22Rv1 (cell line): ENCODE results near the gene MEPE.
"Not testable (repeated sequence)": the region's sequence is repeated elsewhere in the genome, so short reads cannot be mapped to it uniquely, and the experiment has no call there.

ENCODE experiments used
- ZFX ChIP-seq: fragments of 450-650 bp; IDR thresholded peaks from 2 replicates; pipeline ENCODE4 v1.6.1; 2017; ENCODE audit warnings: antibody characterized with exemption, borderline replicate concordance
- TF ChIP-seq, protein P1 (sequence below): fragments of 450-650 bp; IDR thresholded peaks from 2 replicates; pipeline ENCODE4 v1.5.1; 2017; ENCODE audit warnings: mild to moderate bottlenecking

DNA sequence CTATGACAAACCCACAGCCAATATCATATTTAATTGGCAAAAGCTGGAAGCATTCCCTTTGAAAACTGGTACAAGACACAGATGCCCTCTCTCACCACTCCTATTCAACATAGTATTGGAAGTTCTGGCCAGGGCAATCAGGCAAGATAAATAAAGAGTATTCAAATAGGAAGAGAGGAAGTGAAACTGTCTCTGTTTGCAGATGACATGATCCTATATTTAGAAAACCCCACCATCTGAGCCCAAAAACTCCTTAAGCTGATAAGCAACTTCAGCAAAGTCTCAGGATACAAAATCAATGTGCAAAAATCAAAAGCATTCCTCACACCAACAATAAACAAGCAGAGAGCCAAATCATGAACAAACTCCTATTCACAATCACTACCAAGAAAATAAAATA lies 58.0 kb downstream of the MEPE start:
- TF ChIP-seq, protein P1, sequence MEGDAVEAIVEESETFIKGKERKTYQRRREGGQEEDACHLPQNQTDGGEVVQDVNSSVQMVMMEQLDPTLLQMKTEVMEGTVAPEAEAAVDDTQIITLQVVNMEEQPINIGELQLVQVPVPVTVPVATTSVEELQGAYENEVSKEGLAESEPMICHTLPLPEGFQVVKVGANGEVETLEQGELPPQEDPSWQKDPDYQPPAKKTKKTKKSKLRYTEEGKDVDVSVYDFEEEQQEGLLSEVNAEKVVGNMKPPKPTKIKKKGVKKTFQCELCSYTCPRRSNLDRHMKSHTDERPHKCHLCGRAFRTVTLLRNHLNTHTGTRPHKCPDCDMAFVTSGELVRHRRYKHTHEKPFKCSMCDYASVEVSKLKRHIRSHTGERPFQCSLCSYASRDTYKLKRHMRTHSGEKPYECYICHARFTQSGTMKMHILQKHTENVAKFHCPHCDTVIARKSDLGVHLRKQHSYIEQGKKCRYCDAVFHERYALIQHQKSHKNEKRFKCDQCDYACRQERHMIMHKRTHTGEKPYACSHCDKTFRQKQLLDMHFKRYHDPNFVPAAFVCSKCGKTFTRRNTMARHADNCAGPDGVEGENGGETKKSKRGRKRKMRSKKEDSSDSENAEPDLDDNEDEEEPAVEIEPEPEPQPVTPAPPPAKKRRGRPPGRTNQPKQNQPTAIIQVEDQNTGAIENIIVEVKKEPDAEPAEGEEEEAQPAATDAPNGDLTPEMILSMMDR: not testable (repeated sequence)
- TF ChIP-seq ZFX: not testable (repeated sequence)
